ENCODE data around the gene RELT.

The RELT gene

DNA sequence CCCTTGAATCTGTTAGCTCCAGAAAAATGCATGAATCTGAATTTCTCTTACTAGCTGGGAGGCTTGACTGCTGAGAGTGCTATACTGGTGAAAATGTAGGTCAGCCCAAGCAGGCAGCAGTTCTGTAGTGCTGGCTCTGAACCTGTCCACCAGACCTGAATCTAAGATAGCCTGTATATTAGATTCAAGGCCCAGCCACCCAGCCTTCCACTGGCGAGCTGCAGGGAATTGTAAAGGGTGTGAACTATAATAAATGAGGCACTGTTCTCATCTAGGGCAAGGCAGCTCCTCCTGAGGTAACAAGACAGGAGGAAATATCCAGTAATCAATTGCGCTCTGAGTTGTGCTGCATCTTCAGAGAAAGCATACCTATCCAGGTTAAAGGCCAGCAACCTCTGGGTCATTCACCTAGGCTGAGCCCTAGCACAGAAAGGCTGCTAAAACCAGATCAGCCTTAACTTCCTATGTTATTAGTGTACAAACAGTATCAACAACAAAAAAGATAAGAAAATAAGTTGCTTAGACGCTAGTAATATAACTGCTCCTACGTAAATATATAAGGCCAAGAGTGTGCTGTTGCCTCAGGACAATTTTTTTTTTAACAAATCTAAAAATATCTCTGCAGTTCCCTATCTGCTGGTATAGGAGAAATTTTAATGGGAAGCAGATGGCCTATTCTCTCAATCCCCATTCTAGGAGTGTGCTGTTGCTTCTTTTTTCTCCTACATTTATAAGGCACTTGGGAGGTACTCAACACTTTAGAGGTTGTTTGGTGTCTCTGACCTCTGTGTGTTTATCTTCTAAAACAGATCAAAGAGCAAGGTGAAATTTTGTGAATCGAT lies 63.0 kb downstream of the RELT start:
- no peak for DNase-seq

- no peak for DNase-seq
These were observed 69.8 kb downstream of the RELT start for GRCh38 chr11:73445980-73446379.

DNA sequence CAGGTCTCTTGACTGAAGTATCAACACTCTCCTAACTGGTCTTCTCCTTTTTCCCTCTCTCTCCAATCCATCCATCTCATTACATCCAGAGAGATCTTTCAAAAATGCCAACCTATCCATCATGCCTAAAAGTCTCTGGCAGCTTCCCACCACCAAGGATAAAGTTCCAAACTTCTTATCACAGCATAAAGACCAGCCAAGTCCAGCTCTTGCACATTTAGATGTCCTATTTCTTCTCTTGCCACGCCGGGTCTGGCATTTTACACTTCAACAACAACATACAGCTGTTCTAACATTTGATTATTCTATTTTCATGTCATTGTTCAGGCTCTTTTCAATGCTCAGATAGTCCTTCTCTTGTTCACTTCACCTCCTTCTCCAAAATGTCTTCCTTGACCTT lies 70.6 kb downstream of the RELT start:
- no peak for DNase-seq
